Transverse colon (tissue), 4 donors: Measurements from ENCODE around the gene HRK. TPM values are rescaled to one million over a fixed set of nuclear protein-coding genes. Genes with fewer than 3 reads are reported as not detected.

Experiments used
- DNase-seq: peaks from one replicate; pipeline ENCODE4 v3.0.0-alpha.2; 2019
- H3K27ac ChIP-seq, 4 donors: fragments of 200-600 bp; sonication (generic); 2 replicates each; pipeline ENCODE4 v1.5.1; 2016 to 2018; ENCODE audit warnings: inconsistent platforms in 4 of 4
- H3K27me3 ChIP-seq: fragments of 200-600 bp; sonication (generic); 2 replicates; pipeline ENCODE4 v1.5.1; 2017; ENCODE audit warnings: inconsistent platforms
- H3K36me3 ChIP-seq, 4 donors: fragments of 200-600 bp; sonication (generic); 2 replicates each; pipeline ENCODE4 v1.5.1; 2017 to 2019; ENCODE audit warnings: inconsistent platforms in 4 of 4
- H3K4me1 ChIP-seq, 4 donors: fragments of 200-600 bp; sonication (generic); 2 replicates each; pipeline ENCODE4 v1.5.1; 2017 to 2020; ENCODE audit warnings: inconsistent platforms in 4 of 4
- H3K4me3 ChIP-seq, 4 donors: fragments of 200-600 bp; sonication (generic); 1 replicate in 1 of 4; 2 replicates in 3 of 4; pipeline versions ENCODE4 v1.5.1 to v1.6.1; 2017 to 2019; ENCODE audit warnings: inconsistent platforms in 4 of 4
- H3K9me3 ChIP-seq, 2 donors: fragments of 200-600 bp; sonication (generic); 2 replicates each; pipeline ENCODE4 v1.5.1; 2017 to 2019; ENCODE audit warnings: inconsistent platforms in 2 of 2
- CTCF ChIP-seq, 5 experiments: fragments of 200-600 bp in 3 of 5; fragments of 450-650 bp in 2 of 5; sonication (generic) in 3 of 5; IDR thresholded peaks; 1 replicate in 2 of 5; 2 replicates in 3 of 5; pipeline ENCODE4 v1.5.1; 2016 to 2017; ENCODE audit warnings: antibody characterized with exemption in 5 of 5, inconsistent platforms in 3 of 5, mild to moderate bottlenecking in 2 of 5, moderate library complexity in 1 of 5
- EP300 ChIP-seq: sonication (generic); formaldehyde crosslinking; IDR thresholded peaks from one replicate; pipeline ENCODE4 v1.6.1; 2017; ENCODE audit warnings: antibody characterized with exemption, low read depth
- POLR2A ChIP-seq: fragments of 450-650 bp; IDR thresholded peaks from one replicate; pipeline ENCODE4 v1.6.1; 2016; ENCODE audit warnings: antibody characterized with exemption, mild to moderate bottlenecking, moderate library complexity
- POLR2AphosphoS5 ChIP-seq, 3 donors: sonication (generic); formaldehyde crosslinking; IDR thresholded peaks; one replicate each; pipeline ENCODE4 v1.6.1; 2016; ENCODE audit warnings: antibody characterized with exemption in 3 of 3
- WGBS, 2 donors: methylation state at CpG; one replicate each; pipeline ENCODE4 v1.1.5; 2018; ENCODE audit warnings: low coverage in 1 of 2; 5-methylcytosine and 5-hydroxymethylcytosine counted together
- in situ Hi-C, 4 donors: fragments of 200-750 bp; cut with MboI; loops; one replicate each; pipeline versions ENCODE4 v1.15.0 to v1.15.1; 2017; ENCODE audit warnings: low sequenced_read_pairs in 3 of 4, low pct_ligation_motif_present in 1 of 4, low pct_unique_long_range_greater_than_20kb in 1 of 4
- intact Hi-C: fragments of 100-400 bp; cut with DNase I; formaldehyde crosslinking; loops from one replicate; pipeline ENCODE4 v1.15.1; 2023; ENCODE audit warnings: low total_unique reads
- total RNA-seq, 4 donors: library from RNA; depleted of rRNA; stranded (reverse); fragments of >200 nt; gene quantifications; one replicate each; pipeline ENCODE4 v1.1.0, GENCODE V29; 2016

The HRK gene
- under 1 TPM in 1 of 4 donors, not detected in 3; 0.48 TPM for total RNA-seq

GRCh38 chr12:116881325-116881876 is at the start of gene HRK:
HRK (minus strand) TSS chr12:116881441; CDS start chr12:116881307, 134 bp downstream.
- intact Hi-C loops (no loop called here), in situ Hi-C loops (no loop called here)
- H3K4me1 ChIP-seq, result peaks cover 10 to 41% (median 33%) of the 10 kb centered on the region in 4 donors
- no peaks in the 10 kb centered on the region for H3K9me3 ChIP-seq
- 0% methylated on average over 34 of the region's 49 CpGs; no CpG with 5 or more reads in 1 of the 2 donors for whole genome bisulfite sequencing, 2 donors
- TF ChIP-seq CTCF (IDR thresholded peaks at IDR 0.05) (no peak), EP300 (no peak), POLR2A (no peak), POLR2AphosphoS5 (IDR thresholded peaks at IDR 0.05) (no peak)
- no peaks in the 10 kb centered on the region for H3K36me3 ChIP-seq
- peak within 1 kb of the TSS in 3 of 4 donors; percentile 9 to 49 (median 23) for H3K4me3 ChIP-seq
- H3K27me3 ChIP-seq, result peaks cover 86% of the 10 kb centered on the region
- H3K27ac ChIP-seq, result no peak within 1 kb of the TSS
- DNase-seq, result no peak

- no peak overlapping the region for H3K27ac ChIP-seq
- no peak for TF ChIP-seq EP300
- no peak for TF ChIP-seq POLR2AphosphoS5 (IDR thresholded peaks at IDR 0.05)
- TF ChIP-seq CTCF (IDR thresholded peaks at IDR 0.05), result no peak
- no peak for TF ChIP-seq POLR2A
- no peak for DNase-seq
- intact Hi-C loops, result no loop called here
- in situ Hi-C loops, result no loop called here
- no peak overlapping the region for H3K4me3 ChIP-seq
- H3K4me1 ChIP-seq, result peaks cover 3 to 39% (median 16%) of the 10 kb centered on the region in 4 donors
- H3K27me3 ChIP-seq, result no peaks in the 10 kb centered on the region
- no peaks in the 10 kb centered on the region for H3K9me3 ChIP-seq
- H3K36me3 ChIP-seq, result peaks cover 0 to 21% (median 0%) of the 10 kb centered on the region in 4 donors
Measured at GRCh38 chr12:116929885-116930284, 48.6 kb upstream of the HRK start.

GRCh38 chr12:116928504-116928903 is 47.3 kb upstream of the HRK start:
- H3K9me3 ChIP-seq, result no peaks in the 10 kb centered on the region
- in situ Hi-C loops, result no loop called here

More at GRCh38 chr12:116928504-116928903, 47.3 kb upstream of the HRK start:
- DNase-seq, result no peak
- intact Hi-C loops, result no loop called here
- Histone ChIP-seq H3K27ac (no peak overlapping the region), H3K36me3 (peaks cover 0 to 21% (median 0%) of the 10 kb centered on the region in 4 donors), H3K27me3 (no peaks in the 10 kb centered on the region), H3K4me1 (peaks cover 0 to 35% (median 12%) of the 10 kb centered on the region in 4 donors), H3K4me3 (no peak overlapping the region)
- WGBS, 2 donors, result 90 to 96% methylated on average over 2 to 5 of the region's 5 CpGs
- no peak for TF ChIP-seq POLR2A
- no peak for TF ChIP-seq POLR2AphosphoS5 (IDR thresholded peaks at IDR 0.05)
- no peak for TF ChIP-seq CTCF (IDR thresholded peaks at IDR 0.05)
- TF ChIP-seq EP300, result no peak
